ENCODE results near the gene CUBN.

The CUBN gene

GRCh38 chr10:16944402-16944801 lies 185.2 kb downstream of the CUBN start:
- no peak for DNase-seq

- DNase-seq: no peak
Measured at GRCh38 chr10:16943295-16944285, 186.0 kb downstream of the CUBN start.

GRCh38 chr10:16942381-16943078 lies 187.1 kb downstream of the CUBN start:
- no peak for DNase-seq

- DNase-seq: no peak
Measured at GRCh38 chr10:16941870-16942269, 187.7 kb downstream of the CUBN start.

- no peak for DNase-seq
Measured at GRCh38 chr10:16941067-16941466, 188.5 kb downstream of the CUBN start.

- DNase-seq: no peak
Measured at GRCh38 chr10:16938952-16939351, 190.7 kb downstream of the CUBN start.

GRCh38 chr10:16934461-16934860 lies 195.2 kb downstream of the CUBN start:
- no peak for DNase-seq

- no peak for DNase-seq
Measured at GRCh38 chr10:16933783-16934182, 195.8 kb downstream of the CUBN start.

- no peak for DNase-seq
Measured at GRCh38 chr10:16931930-16932329, 197.7 kb downstream of the CUBN start.

- DNase-seq: no peak
Measured at GRCh38 chr10:16930540-16930939, 199.1 kb downstream of the CUBN start.

GRCh38 chr10:16929069-16929468 lies 200.5 kb downstream of the CUBN start:
- no peak for DNase-seq

GRCh38 chr10:16927546-16927945 lies 202.1 kb downstream of the CUBN start:
- no peak for DNase-seq

- no peak for DNase-seq
Measured at GRCh38 chr10:16923726-16924125, 205.9 kb downstream of the CUBN start.

- DNase-seq: no peak
Measured at GRCh38 chr10:16923309-16923708, 206.3 kb downstream of the CUBN start.

- no peak for DNase-seq
Measured at GRCh38 chr10:16919121-16919982, 210.3 kb downstream of the CUBN start.

- no peak for DNase-seq
Measured at GRCh38 chr10:16916496-16916895, 213.1 kb downstream of the CUBN start.

- no peak for DNase-seq
Measured at GRCh38 chr10:16915300-16915699, 214.3 kb downstream of the CUBN start.

- DNase-seq: no peak
Measured at GRCh38 chr10:16913266-16913665, 216.3 kb downstream of the CUBN start.

- DNase-seq: no peak
Measured at GRCh38 chr10:16910793-16911164, 218.8 kb downstream of the CUBN start.

- no peak for DNase-seq
Measured at GRCh38 chr10:16909961-16910792, 219.4 kb downstream of the CUBN start.

GRCh38 chr10:16909271-16909767 lies 220.3 kb downstream of the CUBN start:
- no peak for DNase-seq

GRCh38 chr10:16907687-16908086 lies 221.9 kb downstream of the CUBN start:
- no peak for DNase-seq
